Peyer's patch (tissue), 4 donors: ENCODE data around the gene RALGPS2.

Experiments used
- CTCF ChIP-seq, 6 experiments: fragments of 450-650 bp in 4 of 6; fragments of 200-600 bp in 2 of 6; sonication (generic) in 1 of 6; IDR thresholded peaks; one replicate each; pipeline ENCODE4 v1.5.1; 2017 to 2019; ENCODE audit warnings: antibody characterized with exemption in 6 of 6, mild to moderate bottlenecking in 3 of 6, moderate library complexity in 1 of 6
- POLR2A ChIP-seq, 2 donors: fragments of 450-650 bp; IDR thresholded peaks; one replicate each; pipeline ENCODE4 v1.5.1; 2017; ENCODE audit warnings: antibody characterized with exemption in 2 of 2, mild to moderate bottlenecking in 2 of 2, moderate library complexity in 2 of 2

DNA sequence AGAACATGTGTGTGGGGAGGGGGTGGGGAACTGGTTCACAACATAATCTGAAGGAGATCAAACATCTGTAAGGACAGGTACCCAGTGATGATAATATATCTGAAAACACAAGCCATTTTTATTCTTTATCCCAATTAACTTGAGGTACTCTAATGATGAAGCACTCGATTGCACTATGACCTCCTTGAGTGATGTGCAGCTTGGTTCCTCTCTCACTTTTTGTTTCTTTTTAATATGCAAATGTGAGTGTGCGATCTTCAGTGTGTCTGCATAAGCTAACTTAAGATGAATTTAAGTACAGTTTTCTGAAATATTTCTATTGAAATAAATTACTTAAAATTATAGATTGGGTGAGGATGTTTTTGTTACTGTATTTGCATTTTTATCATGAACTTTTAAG lies 196.5 kb downstream of the RALGPS2 start:
- TF ChIP-seq CTCF (IDR thresholded peaks at IDR 0.05) (no peak), POLR2A (IDR thresholded peaks at IDR 0.05) (no peak)
